AG04450 (cell line): Measurements from ENCODE around the gene CCSER2. TPM values are rescaled to one million over a fixed set of nuclear protein-coding genes. Genes with fewer than 3 reads are reported as not detected.

Experiments
- CTCF ChIA-PET: fragments of 300-600, 350-600 bp; formaldehyde crosslinking; extraction: SDS; loops from one replicate; lab custom pipeline; 2022; ENCODE audit warnings: antibody characterized with exemption, inconsistent platforms; lab: Charles Lee
- POLR2A ChIA-PET: fragments of 350-600 bp; formaldehyde crosslinking; extraction: SDS; loops from one replicate; lab custom pipeline; 2021; ENCODE audit warnings: antibody characterized with exemption, inconsistent platforms; lab: Yijun Ruan, JAX
- DNase-seq: peaks from one replicate; pipeline ENCODE4 v3.0.0-alpha.2; 2011; ENCODE audit warnings: low read depth, low spot score
- H3K27ac ChIP-seq: one replicate; pipeline ENCODE4 v1.5.1; 2012; ENCODE audit warnings: low read depth, low read length, control low read depth
- H3K27me3 ChIP-seq: one replicate; pipeline ENCODE4 v1.6.0; 2012; ENCODE audit warnings: low read length; ENCODE audit not compliant: control insufficient read depth, insufficient read depth
- H3K4me3 ChIP-seq: 2 replicates; pipeline ENCODE4 v1.5.1; 2011; ENCODE audit warnings: mild to moderate bottlenecking, low read depth, low read length, control low read depth
- H3K9me3 ChIP-seq: 2 replicates; pipeline ENCODE4 v1.5.1; 2012; ENCODE audit warnings: low read length; ENCODE audit not compliant: control insufficient read depth, insufficient read depth
- polyA plus RNA-seq: library from polyadenylated mRNA; depleted of rRNA; stranded (reverse); fragments of >200 nt; gene quantifications from 2 replicates; pipeline ENCODE4 v1.2.3, GENCODE V29; 2011
- TF ChIP-seq, protein P1 (sequence below): IDR thresholded peaks from 2 replicates; pipeline ENCODE4 v1.5.1; 2011; ENCODE audit warnings: low read depth, low read length, control low read depth, inconsistent platforms

The CCSER2 gene
- polyA plus RNA-seq, 1 experiment = 51.0 TPM

DNA sequence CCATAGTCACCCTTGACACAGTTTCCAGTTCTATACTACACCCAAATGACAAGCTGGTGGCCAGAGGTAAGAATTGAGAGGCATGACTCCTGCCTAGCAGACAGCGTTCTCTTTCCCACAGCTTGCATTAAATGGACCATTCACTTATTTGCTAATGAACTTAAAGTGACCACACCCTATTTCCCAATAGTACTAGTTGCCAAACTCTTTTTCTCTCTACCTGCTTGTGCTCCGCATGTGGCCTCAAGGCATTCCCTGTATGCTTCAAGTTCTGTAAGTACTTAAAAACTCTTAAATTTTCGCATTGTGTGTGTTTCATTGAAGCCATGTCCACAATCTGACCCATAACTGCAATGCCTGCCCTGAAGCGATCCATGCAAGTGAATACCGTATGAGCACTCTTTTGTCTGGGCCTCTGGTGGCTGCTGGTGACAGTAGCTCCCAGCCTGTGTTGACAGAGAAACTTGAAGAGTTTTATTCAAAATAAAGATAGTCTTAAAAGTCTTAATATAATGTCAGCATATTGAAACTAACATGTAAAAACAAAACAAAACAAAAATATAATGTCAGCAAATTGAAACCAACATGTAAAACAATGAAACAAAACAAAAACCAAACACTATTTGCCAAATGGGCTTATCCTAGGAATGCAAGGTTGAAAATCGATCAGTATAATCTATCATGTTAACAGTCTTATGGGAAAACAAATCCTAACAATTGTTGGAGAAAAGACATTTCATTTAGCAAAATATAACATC lies 73.6 kb downstream of the CCSER2 start:
- Histone ChIP-seq H3K27ac (no peak overlapping the region), H3K9me3 (peaks cover 4% of the 10 kb centered on the region; the same call in 1 of the 2 replicates), H3K27me3 (no peaks in the 10 kb centered on the region), H3K4me3 (no peak overlapping the region)
- POLR2A ChIA-PET = no interaction called here
- CTCF ChIA-PET = interaction anchor here (1.0 kb wide), 1 partner anchor 27 kb away, joined by 4 read pairs; no protein-coding TSS in a partner anchor
- TF ChIP-seq, protein P1, sequence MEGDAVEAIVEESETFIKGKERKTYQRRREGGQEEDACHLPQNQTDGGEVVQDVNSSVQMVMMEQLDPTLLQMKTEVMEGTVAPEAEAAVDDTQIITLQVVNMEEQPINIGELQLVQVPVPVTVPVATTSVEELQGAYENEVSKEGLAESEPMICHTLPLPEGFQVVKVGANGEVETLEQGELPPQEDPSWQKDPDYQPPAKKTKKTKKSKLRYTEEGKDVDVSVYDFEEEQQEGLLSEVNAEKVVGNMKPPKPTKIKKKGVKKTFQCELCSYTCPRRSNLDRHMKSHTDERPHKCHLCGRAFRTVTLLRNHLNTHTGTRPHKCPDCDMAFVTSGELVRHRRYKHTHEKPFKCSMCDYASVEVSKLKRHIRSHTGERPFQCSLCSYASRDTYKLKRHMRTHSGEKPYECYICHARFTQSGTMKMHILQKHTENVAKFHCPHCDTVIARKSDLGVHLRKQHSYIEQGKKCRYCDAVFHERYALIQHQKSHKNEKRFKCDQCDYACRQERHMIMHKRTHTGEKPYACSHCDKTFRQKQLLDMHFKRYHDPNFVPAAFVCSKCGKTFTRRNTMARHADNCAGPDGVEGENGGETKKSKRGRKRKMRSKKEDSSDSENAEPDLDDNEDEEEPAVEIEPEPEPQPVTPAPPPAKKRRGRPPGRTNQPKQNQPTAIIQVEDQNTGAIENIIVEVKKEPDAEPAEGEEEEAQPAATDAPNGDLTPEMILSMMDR = no peak
- DNase-seq = no peak

DNA sequence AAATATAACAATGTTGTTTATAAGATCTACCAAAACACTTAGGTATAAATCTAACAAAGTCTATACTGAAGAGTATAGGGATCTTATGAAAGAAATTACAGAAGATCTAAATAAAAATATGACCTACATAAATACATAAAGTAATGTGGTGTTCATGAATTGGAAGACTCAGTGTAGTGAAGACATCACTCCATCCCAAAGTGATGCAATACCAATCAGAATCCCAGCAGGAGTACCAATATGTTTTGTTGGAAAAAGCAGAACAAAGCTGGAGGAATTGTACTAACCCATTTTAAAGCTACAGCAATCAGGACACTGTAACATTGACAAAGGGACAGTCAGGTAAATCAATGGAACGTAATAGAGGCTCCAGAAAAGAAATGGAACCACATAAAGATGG lies 76.4 kb downstream of the CCSER2 start:
- H3K9me3 ChIP-seq = peaks cover 4% of the 10 kb centered on the region; the same call in 1 of the 2 replicates
- POLR2A ChIA-PET = no interaction called here
- TF ChIP-seq, protein P1 = no peak
- no peaks in the 10 kb centered on the region for H3K27me3 ChIP-seq
- H3K27ac ChIP-seq = no peak overlapping the region
- CTCF ChIA-PET = no interaction called here
- DNase-seq = no peak
- H3K4me3 ChIP-seq = no peak overlapping the region

DNA sequence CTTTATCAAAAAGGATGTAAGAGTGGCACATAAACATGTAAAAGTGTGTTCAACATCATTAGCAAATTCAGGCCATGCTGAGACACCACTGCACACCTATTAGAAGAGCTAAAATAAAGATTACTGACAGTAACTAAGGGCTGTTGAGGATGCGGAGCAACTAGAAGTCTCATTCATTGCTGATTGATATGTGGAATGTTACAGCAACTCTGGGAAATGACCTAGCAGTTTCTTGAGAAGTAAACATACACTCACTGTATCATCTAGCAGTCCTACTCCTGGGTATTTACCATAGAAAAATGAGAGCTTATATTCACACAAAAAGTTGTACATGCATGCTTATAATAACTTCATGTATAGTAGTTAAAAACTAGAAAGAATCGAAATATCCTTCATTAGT lies 77.3 kb downstream of the CCSER2 start:
- Histone ChIP-seq H3K27me3 (no peaks in the 10 kb centered on the region), H3K4me3 (no peak overlapping the region), H3K27ac (no peak overlapping the region), H3K9me3 (no peaks in the 10 kb centered on the region)
- DNase-seq = no peak
- TF ChIP-seq, protein P1 = no peak
- CTCF ChIA-PET = interaction anchor here (0.6 to 1.0 kb wide), 2 partner anchors 48 to 135 kb away, joined by 3 to 4 read pairs; no protein-coding TSS in a partner anchor
- POLR2A ChIA-PET = no interaction called here

DNA sequence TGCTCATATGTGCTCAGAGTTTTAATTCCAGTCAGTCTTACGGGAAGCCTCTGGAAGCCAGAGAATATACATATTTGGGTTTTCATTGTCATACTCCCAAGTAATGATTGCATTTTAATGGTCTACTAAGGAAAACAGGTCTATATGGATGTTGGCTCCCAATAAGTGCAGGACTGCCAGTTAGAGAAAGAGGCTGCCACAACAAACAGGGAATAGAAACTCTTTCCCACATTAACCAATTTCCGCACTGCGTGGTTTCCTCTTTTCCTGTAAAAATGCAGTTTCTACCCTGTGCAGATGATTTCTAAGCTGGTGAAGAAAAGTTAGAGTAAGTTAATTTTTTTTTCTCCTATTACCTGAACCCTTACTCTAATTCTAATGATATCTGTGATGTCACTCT lies 78.2 kb downstream of the CCSER2 start:
- DNase-seq = no peak

More for the DNA sequence above, 78.2 kb downstream of the CCSER2 start:
- no peaks in the 10 kb centered on the region for H3K9me3 ChIP-seq
- POLR2A ChIA-PET = no interaction called here
- no peaks in the 10 kb centered on the region for H3K27me3 ChIP-seq
- TF ChIP-seq, protein P1 = no peak
- no peak overlapping the region for H3K4me3 ChIP-seq
- H3K27ac ChIP-seq = no peak overlapping the region
- CTCF ChIA-PET = no interaction called here
